ENCODE measurements around the gene S1PR5.

DNA sequence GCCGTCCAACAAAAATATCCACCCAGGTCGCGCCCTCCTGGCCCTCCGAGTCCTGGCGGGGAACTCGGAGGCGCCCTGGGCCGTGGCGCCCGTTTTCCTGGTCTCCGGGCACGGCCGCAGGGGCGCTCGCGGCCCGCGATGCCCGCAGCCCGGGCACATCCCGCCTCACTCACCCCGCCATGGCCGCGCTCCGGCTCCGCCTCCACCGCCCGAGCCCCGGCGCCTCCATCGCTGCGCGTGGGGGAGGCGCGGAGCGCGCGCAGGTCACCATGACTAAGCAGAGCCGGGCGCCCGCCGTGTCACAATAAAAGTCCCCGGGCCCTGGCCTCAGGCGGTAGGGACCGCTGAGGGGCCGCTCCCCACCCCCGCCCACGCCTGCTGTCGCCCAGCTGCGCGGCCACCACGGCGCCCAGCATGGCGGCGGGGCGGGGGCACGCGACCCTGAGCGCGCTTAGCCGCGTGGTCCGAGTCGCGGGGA is 14.7 kb downstream of the S1PR5 start:
- TF ChIP-seq CTCF (IDR thresholded peaks at IDR 0.05; ENCODE audit: insufficient read depth, low read length, poor library complexity, severe bottlenecking) (no peak), EZH2phosphoT487 (conservative IDR thresholded peaks at IDR 0.05; ENCODE audit: low read length) (no peak)

Measured in SU-DHL-6 (cell line).